ENCODE data around the gene ZCCHC4.

ZCCHC4 gene

GRCh38 chr4:25343671-25344070 is 31.1 kb downstream of the ZCCHC4 start:
- no peak for TF ChIP-seq CTCF (IDR thresholded peaks at IDR 0.05; ENCODE audit: insufficient read depth, low read depth, low read length, missing control alignments)
- no peak for DNase-seq (ENCODE audit: low read depth)

GRCh38 chr4:25345744-25346143 is 33.2 kb downstream of the ZCCHC4 start:
- H3K4me3 ChIP-seq (ENCODE audit: low read length) = no peak overlapping the region
- DNase-seq (ENCODE audit: low read depth) = no peak
- no peak for TF ChIP-seq CTCF (IDR thresholded peaks at IDR 0.05; ENCODE audit: insufficient read depth, low read depth, low read length, missing control alignments)

More at GRCh38 chr4:25343671-25344070, 31.1 kb downstream of the ZCCHC4 start:
- H3K4me3 ChIP-seq (ENCODE audit: low read length) = no peak overlapping the region

- no peak for TF ChIP-seq CTCF (IDR thresholded peaks at IDR 0.05; ENCODE audit: insufficient read depth, low read depth, low read length, missing control alignments)
- DNase-seq (ENCODE audit: low read depth) = no peak
- no peak overlapping the region for H3K4me3 ChIP-seq (ENCODE audit: low read length)
These were observed 34.3 kb downstream of the ZCCHC4 start for GRCh38 chr4:25346913-25347312.

- no peak overlapping the region for H3K4me3 ChIP-seq (ENCODE audit: low read length)
- no peak for TF ChIP-seq CTCF (IDR thresholded peaks at IDR 0.05; ENCODE audit: insufficient read depth, low read depth, low read length, missing control alignments)
- no peak for DNase-seq (ENCODE audit: low read depth)
These were observed 34.9 kb downstream of the ZCCHC4 start for GRCh38 chr4:25347473-25347872.

- DNase-seq (ENCODE audit: low read depth) = no peak
- TF ChIP-seq CTCF (IDR thresholded peaks at IDR 0.05; ENCODE audit: insufficient read depth, low read depth, low read length, missing control alignments) = no peak
- H3K4me3 ChIP-seq (ENCODE audit: low read length) = no peak overlapping the region
These were observed 35.4 kb downstream of the ZCCHC4 start for GRCh38 chr4:25347971-25348370.

GRCh38 chr4:25350561-25350960 is 38.0 kb downstream of the ZCCHC4 start:
- H3K4me3 ChIP-seq (ENCODE audit: low read length) = no peak overlapping the region
- no peak for DNase-seq (ENCODE audit: low read depth)
- TF ChIP-seq CTCF (IDR thresholded peaks at IDR 0.05; ENCODE audit: insufficient read depth, low read depth, low read length, missing control alignments) = no peak

GRCh38 chr4:25351777-25352416 is 39.3 kb downstream of the ZCCHC4 start:
- TF ChIP-seq CTCF (IDR thresholded peaks at IDR 0.05; ENCODE audit: insufficient read depth, low read depth, low read length, missing control alignments) = no peak
- peak; percentile 60 for DNase-seq (ENCODE audit: low read depth)
- H3K4me3 ChIP-seq (ENCODE audit: low read length) = no peak overlapping the region
